ENCODE results near the gene DGKH. TPM values are rescaled to one million over a fixed set of nuclear protein-coding genes. Genes with fewer than 3 reads are reported as not detected.
A peak's percentile ranks its signal among the peaks of the same experiment; 100 is the strongest.

Gene DGKH, protein sequence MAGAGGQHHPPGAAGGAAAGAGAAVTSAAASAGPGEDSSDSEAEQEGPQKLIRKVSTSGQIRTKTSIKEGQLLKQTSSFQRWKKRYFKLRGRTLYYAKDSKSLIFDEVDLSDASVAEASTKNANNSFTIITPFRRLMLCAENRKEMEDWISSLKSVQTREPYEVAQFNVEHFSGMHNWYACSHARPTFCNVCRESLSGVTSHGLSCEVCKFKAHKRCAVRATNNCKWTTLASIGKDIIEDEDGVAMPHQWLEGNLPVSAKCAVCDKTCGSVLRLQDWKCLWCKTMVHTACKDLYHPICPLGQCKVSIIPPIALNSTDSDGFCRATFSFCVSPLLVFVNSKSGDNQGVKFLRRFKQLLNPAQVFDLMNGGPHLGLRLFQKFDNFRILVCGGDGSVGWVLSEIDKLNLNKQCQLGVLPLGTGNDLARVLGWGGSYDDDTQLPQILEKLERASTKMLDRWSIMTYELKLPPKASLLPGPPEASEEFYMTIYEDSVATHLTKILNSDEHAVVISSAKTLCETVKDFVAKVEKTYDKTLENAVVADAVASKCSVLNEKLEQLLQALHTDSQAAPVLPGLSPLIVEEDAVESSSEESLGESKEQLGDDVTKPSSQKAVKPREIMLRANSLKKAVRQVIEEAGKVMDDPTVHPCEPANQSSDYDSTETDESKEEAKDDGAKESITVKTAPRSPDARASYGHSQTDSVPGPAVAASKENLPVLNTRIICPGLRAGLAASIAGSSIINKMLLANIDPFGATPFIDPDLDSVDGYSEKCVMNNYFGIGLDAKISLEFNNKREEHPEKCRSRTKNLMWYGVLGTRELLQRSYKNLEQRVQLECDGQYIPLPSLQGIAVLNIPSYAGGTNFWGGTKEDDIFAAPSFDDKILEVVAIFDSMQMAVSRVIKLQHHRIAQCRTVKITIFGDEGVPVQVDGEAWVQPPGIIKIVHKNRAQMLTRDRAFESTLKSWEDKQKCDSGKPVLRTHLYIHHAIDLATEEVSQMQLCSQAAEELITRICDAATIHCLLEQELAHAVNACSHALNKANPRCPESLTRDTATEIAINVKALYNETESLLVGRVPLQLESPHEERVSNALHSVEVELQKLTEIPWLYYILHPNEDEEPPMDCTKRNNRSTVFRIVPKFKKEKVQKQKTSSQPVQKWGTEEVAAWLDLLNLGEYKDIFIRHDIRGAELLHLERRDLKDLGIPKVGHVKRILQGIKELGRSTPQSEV
- total RNA-seq (2011; cell fraction: chromatin; rRNA removed; ENCODE audit: low replicate concordance), result 12.5 and 31.3 TPM in 2 replicates
- 5.2 and 5.9 TPM in 2 replicates for total RNA-seq (2011; cell fraction: nucleolus; rRNA removed)
- 16.3 and 34.4 TPM in 2 replicates for total RNA-seq (2011; cell fraction: nucleoplasm; rRNA removed)
- 2.0 TPM in 2 replicates for total RNA-seq (2014; rRNA removed)
- 4.4 and 5.7 TPM in 2 replicates for total RNA-seq (2014; rRNA removed; fragmentation: Illumina TruSeq; extraction: Trizol)
- total RNA-seq (2015; rRNA removed; fragmentation: Illumina TruSeq; extraction: Trizol), result 3.3 and 3.5 TPM in 2 replicates
- 3.9 and 4.1 TPM in 2 replicates for total RNA-seq (2021)
- polyA plus RNA-seq (2011; rRNA removed), result 2.7 and 3.1 TPM in 2 replicates
- 0.76 and 1.4 TPM in 2 replicates for polyA plus RNA-seq (2011; cell fraction: cytosol; rRNA removed)
- 3.7 and 4.1 TPM in 2 replicates for polyA plus RNA-seq (2011; cell fraction: nucleus; rRNA removed)
- polyA plus RNA-seq (2012), result 1.5 and 1.8 TPM in 2 replicates
- 2.5 and 3.6 TPM in 2 replicates for polyA plus RNA-seq (2014; fragmentation: Illumina TruSeq; extraction: Trizol)
- polyA plus RNA-seq (2014; fragmentation: Nextera tagmentation; extraction: Ambion mirVana), result under 1 TPM; 0.38 to 0.77 TPM
- 1.5 and 1.6 TPM in 2 replicates for polyA plus RNA-seq (2014; rRNA removed)
- polyA minus RNA-seq (2011; rRNA and poly(A)+ RNA removed), result 15.6 and 19.6 TPM in 2 replicates
- polyA minus RNA-seq (2011; cell fraction: cytosol; rRNA and poly(A)+ RNA removed), result 3.5 and 3.6 TPM in 2 replicates
- polyA minus RNA-seq (2011; cell fraction: nucleus; rRNA and poly(A)+ RNA removed), result 6.2 and 12.8 TPM in 2 replicates
- Bru-seq, nascent RNA, result percentile 63 among the genes with signal in this experiment
- BruChase-seq, experiment 1, labeled RNA remaining after a 2-hour chase, result percentile 68 among the genes with signal in this experiment
- percentile 67 among the genes with signal in this experiment for BruChase-seq, experiment 2, labeled RNA remaining after a 6-hour chase
- long read RNA-seq, experiment 1, partial matches to known transcripts, result 1 of 15 reads
- long read RNA-seq, experiment 1, other reads (novel, unspliced or antisense), result 14 of 15 reads
- long read RNA-seq, experiment 2, partial matches to known transcripts, result 0 of 1 reads
- long read RNA-seq, experiment 2, other reads (novel, unspliced or antisense), result 1 of 1 reads
- long read RNA-seq, experiment 3, result 0 reads

GRCh38 chr13:42048342-42048683, at the start of gene DGKH:
TSS of gene DGKH (plus strand) at chr13:42048648. CDS start at chr13:42048774, 126 bp downstream.
- ATAC-seq (peak; percentile 59), DNase-seq (ENCODE audit: extremely low read depth in 1 of 4, low spot score in 3 of 4) (peak in 1 of 4 experiments; percentile 18), FAIRE-seq (no peak)
- no peaks in the 10 kb centered on the region for H3K9me1 ChIP-seq (ENCODE audit: control insufficient read depth, insufficient read depth, low read length)
- H3K4me3 ChIP-seq, result peak within 1 kb of the TSS; percentile 77
- peaks cover 3 to 20% of the 10 kb centered on the region in 2 experiments; a peak in 3 of 5 replicates for H3K4me1 ChIP-seq (replicated peaks in 1 of 2; ENCODE audit: control insufficient read depth in 2 of 2, insufficient read depth in 2 of 2, low read length in 2 of 2)
- H3K36me3 ChIP-seq (ENCODE audit: control insufficient read depth, insufficient read depth, low read length), result no peaks in the 10 kb centered on the region
- peak within 1 kb of the TSS; percentile 73 for H3K27ac ChIP-seq (ENCODE audit: extremely low read depth, low read depth, low read length)
- in situ Hi-C loops (cut with MboI) (no loop called here), intact Hi-C loops (cut with micrococcal nuclease) (loop anchor here (10.0 kb wide), 3 partner anchors 134 to 226 kb away; partner anchors contain the start of gene AKAP11)
- POLR2A ChIA-PET, result interaction anchor here (0.6 to 1.0 kb wide), 3 partner anchors 12 to 267 kb away, joined by 3 to 5 read pairs (median 4); no protein-coding TSS in a partner anchor
- no peaks in the 10 kb centered on the region for H3K27me3 ChIP-seq (ENCODE audit: control insufficient read depth in 2 of 2, insufficient read depth in 2 of 2, low read length in 2 of 2)
- H3K4me2 ChIP-seq (ENCODE audit: insufficient read depth, low read length), result peak within 1 kb of the TSS; percentile 95
- peak within 1 kb of the TSS; percentile 75 to 96 for H3K9ac ChIP-seq (ENCODE audit: insufficient read depth in 1 of 2, low read depth in 2 of 2, low read length in 2 of 2)
- H3K9me3 ChIP-seq (replicated peaks; ENCODE audit: control insufficient read depth, insufficient read depth, low read depth, low read length), result no peaks in the 10 kb centered on the region
- peak within 1 kb of the TSS; percentile 94 for H2AFZ ChIP-seq (ENCODE audit: low read depth, low read length)
- BruUV-seq (replicated peaks), result no TSS peak
- H4K20me1 ChIP-seq (replicated peaks; ENCODE audit: control insufficient read depth, insufficient read depth, low read length), result no peaks in the 10 kb centered on the region
- CTCF ChIA-PET (ENCODE audit: low intra/inter-chr PET ratio), result interaction anchor here (0.5 kb wide), 1 partner anchor 54 kb away, joined by 3 read pairs; no protein-coding TSS in a partner anchor
- H3K79me2 ChIP-seq (ENCODE audit: control insufficient read depth, insufficient read depth, low read length), result peaks cover 19% of the 10 kb centered on the region; the same call in 2 of the 3 replicates
- WGBS (ENCODE audit: insufficient coverage, low coverage, missing lambda C conversion rate), result 0% methylated on average over 11 of the region's 32 CpGs
- TF ChIP-seq GATA2 (CRISPR knock-in tag; IDR thresholded peaks at IDR 0.05), result no peak
- TF ChIP-seq ZNF408 (CRISPR knock-in tag; IDR thresholded peaks at IDR 0.05; ENCODE audit: low read depth), result no peak
- TF ChIP-seq ZFX (CRISPR knock-in tag; IDR thresholded peaks at IDR 0.05), result 0 out of 2 replicates have a peak, but pooled peaks have one; percentile 8
- no peak for TF ChIP-seq ATF3 (IDR thresholded peaks at IDR 0.05)
- TF ChIP-seq ATF3 (CRISPR knock-in tag; conservative IDR thresholded peaks at IDR 0.05), result no peak
- peak; percentile 52 for TF ChIP-seq RBBP5 (IDR thresholded peaks at IDR 0.05; ENCODE audit: borderline replicate concordance, insufficient read depth, low read length, poor library complexity, severe bottlenecking)
- no peak for TF ChIP-seq ZNF384 (IDR thresholded peaks at IDR 0.05; ENCODE audit: low read depth, low read length)
- TF ChIP-seq NFRKB (IDR thresholded peaks at IDR 0.05; ENCODE audit: low read depth), result no peak
- no peak for TF ChIP-seq THRA (IDR thresholded peaks at IDR 0.05)
- TF ChIP-seq MTA1 (IDR thresholded peaks at IDR 0.05; ENCODE audit: borderline replicate concordance), result no peak
- no peak for TF ChIP-seq BACH1 (tag; IDR thresholded peaks at IDR 0.05)

All from K562 (cell line).